SK-N-SH (cell line): ENCODE data around the gene SMYD3.

Source experiments
- CTCF ChIP-seq: fragments of 200-600 bp; sonication (generic); IDR thresholded peaks from 2 replicates; pipeline ENCODE4 v1.6.1; 2017; ENCODE audit warnings: antibody characterized with exemption, mild to moderate bottlenecking, moderate library complexity
- EZH2phosphoT487 ChIP-seq: fragments of 200-600 bp; sonication (generic); IDR thresholded peaks from 2 replicates; pipeline ENCODE4 v1.6.1; 2017; ENCODE audit warnings: low read depth, mixed run types, mild to moderate bottlenecking, antibody characterized with exemption, moderate library complexity, borderline replicate concordance
- MXI1 ChIP-seq: IDR thresholded peaks from 2 replicates; pipeline ENCODE4 v1.6.1; 2012; ENCODE audit warnings: mild to moderate bottlenecking, low read depth, low read length, improper control_type of control experiment
- POLR2AphosphoS5 ChIP-seq: IDR thresholded peaks from 2 replicates; pipeline ENCODE4 v1.6.1; 2012; ENCODE audit warnings: low read depth, low read length
- RAD21 ChIP-seq: IDR thresholded peaks from 2 replicates; pipeline ENCODE4 v1.6.1; 2012; ENCODE audit warnings: mild to moderate bottlenecking, low read length
- RFX5 ChIP-seq: IDR thresholded peaks from 2 replicates; pipeline ENCODE4 v1.6.1; 2012; ENCODE audit warnings: mild to moderate bottlenecking, improper control_type of control experiment, low read length
- SIN3A ChIP-seq: IDR thresholded peaks from 2 replicates; pipeline ENCODE4 v1.6.1; 2012; ENCODE audit warnings: low read depth, mild to moderate bottlenecking, low read length, moderate library complexity, borderline replicate concordance
- SMC3 ChIP-seq: IDR thresholded peaks from 2 replicates; pipeline ENCODE4 v1.6.1; 2012; ENCODE audit warnings: low read depth, low read length, improper control_type of control experiment
- TAF1 ChIP-seq: IDR thresholded peaks from 2 replicates; pipeline ENCODE4 v1.6.1; 2012; ENCODE audit warnings: low read depth, mild to moderate bottlenecking, low read length, moderate library complexity, borderline replicate concordance
- TCF12 ChIP-seq: IDR thresholded peaks from 2 replicates; pipeline ENCODE4 v1.4.0; 2012
- TEAD4 ChIP-seq: IDR thresholded peaks from 2 replicates; pipeline ENCODE4 v1.4.0; 2012; ENCODE audit warnings: mild to moderate bottlenecking, borderline replicate concordance; ENCODE audit not compliant: insufficient read depth
- USF1 ChIP-seq: IDR thresholded peaks from 2 replicates; pipeline ENCODE4 v1.4.0; 2012; ENCODE audit warnings: low read depth, borderline replicate concordance
- TF ChIP-seq, protein P1 (sequence below): fragments of 150-350 bp; IDR thresholded peaks from 2 replicates; pipeline ENCODE4 v1.6.1; 2017; ENCODE audit warnings: antibody characterized with exemption, low read length, low read depth, borderline replicate concordance
- TF ChIP-seq, protein P2 (sequence below): IDR thresholded peaks from 2 replicates; pipeline ENCODE4 v1.6.1; 2012; ENCODE audit warnings: mild to moderate bottlenecking, low read depth, low read length, moderate library complexity

GRCh38 chr1:245932302-245932972, 574.6 kb downstream of the SMYD3 start:
- TF ChIP-seq RFX5 (no peak), CTCF (no peak), POLR2AphosphoS5 (no peak), USF1 (no peak), SMC3 (no peak), TEAD4 (no peak), TAF1 (no peak), SIN3A (no peak), RAD21 (no peak), TCF12 (no peak), EZH2phosphoT487 (no peak), MXI1 (no peak)
- TF ChIP-seq, protein P1, sequence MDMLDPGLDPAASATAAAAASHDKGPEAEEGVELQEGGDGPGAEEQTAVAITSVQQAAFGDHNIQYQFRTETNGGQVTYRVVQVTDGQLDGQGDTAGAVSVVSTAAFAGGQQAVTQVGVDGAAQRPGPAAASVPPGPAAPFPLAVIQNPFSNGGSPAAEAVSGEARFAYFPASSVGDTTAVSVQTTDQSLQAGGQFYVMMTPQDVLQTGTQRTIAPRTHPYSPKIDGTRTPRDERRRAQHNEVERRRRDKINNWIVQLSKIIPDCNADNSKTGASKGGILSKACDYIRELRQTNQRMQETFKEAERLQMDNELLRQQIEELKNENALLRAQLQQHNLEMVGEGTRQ, result no peak
- TF ChIP-seq, protein P2, sequence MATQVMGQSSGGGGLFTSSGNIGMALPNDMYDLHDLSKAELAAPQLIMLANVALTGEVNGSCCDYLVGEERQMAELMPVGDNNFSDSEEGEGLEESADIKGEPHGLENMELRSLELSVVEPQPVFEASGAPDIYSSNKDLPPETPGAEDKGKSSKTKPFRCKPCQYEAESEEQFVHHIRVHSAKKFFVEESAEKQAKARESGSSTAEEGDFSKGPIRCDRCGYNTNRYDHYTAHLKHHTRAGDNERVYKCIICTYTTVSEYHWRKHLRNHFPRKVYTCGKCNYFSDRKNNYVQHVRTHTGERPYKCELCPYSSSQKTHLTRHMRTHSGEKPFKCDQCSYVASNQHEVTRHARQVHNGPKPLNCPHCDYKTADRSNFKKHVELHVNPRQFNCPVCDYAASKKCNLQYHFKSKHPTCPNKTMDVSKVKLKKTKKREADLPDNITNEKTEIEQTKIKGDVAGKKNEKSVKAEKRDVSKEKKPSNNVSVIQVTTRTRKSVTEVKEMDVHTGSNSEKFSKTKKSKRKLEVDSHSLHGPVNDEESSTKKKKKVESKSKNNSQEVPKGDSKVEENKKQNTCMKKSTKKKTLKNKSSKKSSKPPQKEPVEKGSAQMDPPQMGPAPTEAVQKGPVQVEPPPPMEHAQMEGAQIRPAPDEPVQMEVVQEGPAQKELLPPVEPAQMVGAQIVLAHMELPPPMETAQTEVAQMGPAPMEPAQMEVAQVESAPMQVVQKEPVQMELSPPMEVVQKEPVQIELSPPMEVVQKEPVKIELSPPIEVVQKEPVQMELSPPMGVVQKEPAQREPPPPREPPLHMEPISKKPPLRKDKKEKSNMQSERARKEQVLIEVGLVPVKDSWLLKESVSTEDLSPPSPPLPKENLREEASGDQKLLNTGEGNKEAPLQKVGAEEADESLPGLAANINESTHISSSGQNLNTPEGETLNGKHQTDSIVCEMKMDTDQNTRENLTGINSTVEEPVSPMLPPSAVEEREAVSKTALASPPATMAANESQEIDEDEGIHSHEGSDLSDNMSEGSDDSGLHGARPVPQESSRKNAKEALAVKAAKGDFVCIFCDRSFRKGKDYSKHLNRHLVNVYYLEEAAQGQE, result no peak
